Upper lobe of left lung (tissue), 6 donors: ENCODE data around the gene HOXA4. TPM values are rescaled to one million over a fixed set of nuclear protein-coding genes. Genes with fewer than 3 reads are reported as not detected.
A peak's percentile ranks its signal among the peaks of the same experiment; 100 is the strongest.

Experiments
- ATAC-seq, 2 donors: fragments of 200-7000 bp; cut with Tn5 transposase; one replicate each; pipeline ENCODE4 v1.9.1; 2022; ENCODE audit warnings: mild to moderate bottlenecking in 2 of 2, moderate library complexity in 2 of 2; ENCODE audit not compliant: low FRiP score in 2 of 2
- DNase-seq, 2 donors: peaks; one replicate each; pipeline ENCODE4 v3.0.0-alpha.2; 2019 to 2020
- H3K27ac ChIP-seq, 4 donors: fragments of 200-600 bp; sonication (generic); one replicate each; pipeline ENCODE4 v1.5.1; 2016 to 2019
- H3K27me3 ChIP-seq, 4 donors: fragments of 200-600 bp; sonication (generic); one replicate each; pipeline ENCODE4 v1.5.1; 2017 to 2019
- H3K36me3 ChIP-seq, 4 donors: fragments of 200-600 bp; sonication (generic); one replicate each; pipeline ENCODE4 v1.5.1; 2016 to 2019
- H3K4me1 ChIP-seq, 4 donors: fragments of 200-600 bp; sonication (generic); one replicate each; pipeline ENCODE4 v1.5.1; 2018 to 2019
- H3K4me3 ChIP-seq, 4 donors: fragments of 200-600 bp; sonication (generic); one replicate each; pipeline ENCODE4 v1.5.1; 2017 to 2019; ENCODE audit warnings: mild to moderate bottlenecking in 2 of 4, moderate library complexity in 1 of 4
- H3K9me3 ChIP-seq, 4 donors: fragments of 200-600 bp; sonication (generic); one replicate each; pipeline ENCODE4 v1.5.1; 2018 to 2019
- EP300 ChIP-seq, 4 donors: sonication (generic); formaldehyde crosslinking; IDR thresholded peaks; one replicate each; pipeline ENCODE4 v1.5.1; 2017; ENCODE audit warnings: antibody characterized with exemption in 4 of 4, control low read depth in 2 of 4
- POLR2A ChIP-seq, 4 donors: fragments of 450-650 bp; IDR thresholded peaks; one replicate each; pipeline ENCODE4 v1.5.1; 2016 to 2017; ENCODE audit warnings: antibody characterized with exemption in 4 of 4, mild to moderate bottlenecking in 2 of 4
- POLR2AphosphoS5 ChIP-seq, 2 donors: sonication (generic); formaldehyde crosslinking; IDR thresholded peaks; one replicate each; pipeline ENCODE4 v1.5.1; 2017; ENCODE audit warnings: antibody characterized with exemption in 2 of 2
- WGBS, 2 donors: methylation state at CpG; one replicate each; pipeline ENCODE4 v1.1.5; 2017 to 2018; 5-methylcytosine and 5-hydroxymethylcytosine counted together
- total RNA-seq, 6 donors: library from RNA; depleted of rRNA in 4 of 6; stranded (reverse); fragments of >200 nt in 4 of 6; gene quantifications; one replicate each; pipeline versions ENCODE4 v1.1.0 to v1.2.1, GENCODE V29; 2016 to 2021
- TF ChIP-seq, protein P1 (sequence below), 6 experiments: fragments of 450-650 bp in 4 of 6; fragments of 200-600 bp in 2 of 6; sonication (generic) in 2 of 6; IDR thresholded peaks; one replicate each; pipeline ENCODE4 v1.5.1; 2016 to 2019; ENCODE audit warnings: antibody characterized with exemption in 6 of 6
- donor health status: DM: no; HTN: no; CAD: no; lungs with moderate emphysema.
- donor health status: DM: no; HTN: yes; CAD: no; lungs with severe emphysema.

The HOXA4 gene
- total RNA-seq, 6 donors from 2014 or later, result 1.5 to 10.5 (median 6.2) TPM

DNA sequence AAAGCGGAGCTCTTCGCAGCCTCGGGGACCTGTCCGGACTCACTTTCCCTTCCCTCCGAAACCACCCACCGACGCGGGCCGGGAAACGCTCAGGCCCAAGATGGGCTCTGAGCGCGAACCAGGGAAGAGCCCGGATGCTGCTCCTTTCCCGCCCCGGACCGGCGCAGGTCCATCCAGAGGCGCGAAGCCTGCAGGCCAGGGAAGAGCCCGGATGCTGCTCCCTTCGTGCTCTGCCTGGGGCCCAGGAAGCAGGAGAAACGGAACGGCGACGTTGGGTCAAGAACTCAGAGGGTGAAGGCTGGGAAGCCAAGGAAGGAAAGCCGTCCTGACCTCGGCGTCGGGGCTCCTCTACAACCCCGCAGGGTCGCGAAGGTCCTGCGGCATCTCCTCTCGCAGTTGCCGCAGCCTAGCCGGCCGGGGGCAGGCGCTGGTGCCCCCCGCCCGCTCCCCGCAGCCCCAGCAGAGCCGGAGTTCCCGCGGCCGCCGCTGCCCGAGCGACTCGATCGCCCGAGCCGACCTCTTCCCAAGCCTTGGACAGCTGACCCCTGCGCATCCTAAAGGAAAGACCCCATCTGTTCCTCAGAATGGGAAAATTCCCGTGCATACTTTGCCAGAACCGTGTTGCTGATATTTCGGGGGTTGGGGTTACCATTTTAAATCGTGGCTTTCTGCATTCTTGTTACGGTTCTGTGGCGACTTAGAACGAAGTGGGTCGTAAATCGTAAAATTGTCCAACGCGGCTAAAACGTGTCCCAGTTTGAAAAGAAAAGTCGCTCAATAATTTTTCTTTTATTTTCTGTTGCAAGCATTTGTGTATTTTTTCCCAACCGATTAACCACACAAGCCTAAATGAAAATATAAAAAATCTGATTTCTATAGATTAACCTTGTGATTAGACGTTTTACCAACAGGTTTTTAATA is 42.3 kb downstream of the HOXA4 start:
- peaks cover 0 to 6% (median 0%) of the 10 kb centered on the region in 4 donors for H3K4me1 ChIP-seq
- peak; percentile 22 to 49 for ATAC-seq
- 35 to 44% methylated on average over 21 to 55 of the region's 68 CpGs for WGBS, 2 donors
- H3K36me3 ChIP-seq, result no peaks in the 10 kb centered on the region
- peak overlapping the region in 1 of 4 donors; percentile 4 for H3K4me3 ChIP-seq
- H3K9me3 ChIP-seq, result peaks cover 0 to 7% (median 0%) of the 10 kb centered on the region in 4 donors
- H3K27ac ChIP-seq, result no peak overlapping the region
- TF ChIP-seq POLR2AphosphoS5 (IDR thresholded peaks at IDR 0.05), result no peak
- peaks cover 0 to 16% (median 6%) of the 10 kb centered on the region in 4 donors for H3K27me3 ChIP-seq
- DNase-seq, result peak in 1 of 2 donors; percentile 82

DNA sequence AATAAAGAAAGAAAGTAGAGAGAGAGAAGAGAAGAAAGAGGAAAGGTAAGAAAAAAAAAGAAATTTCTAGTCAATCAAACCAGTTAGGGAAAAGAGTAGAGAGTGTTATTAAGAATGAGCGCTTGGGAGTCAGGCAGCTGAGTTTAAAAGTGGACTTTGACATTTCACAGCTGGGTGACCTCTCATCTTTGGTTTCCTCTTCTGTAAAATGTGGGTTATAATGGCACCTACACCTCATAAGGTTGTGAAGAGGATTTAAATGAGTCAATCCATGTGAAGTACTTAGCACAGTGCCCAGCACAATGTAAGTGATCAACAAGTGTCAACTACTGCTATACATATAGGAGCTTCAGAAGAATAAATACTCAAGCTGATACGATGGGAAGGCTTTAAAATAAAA is 46.9 kb downstream of the HOXA4 start:
- Histone ChIP-seq H3K36me3 (no peaks in the 10 kb centered on the region), H3K9me3 (peaks cover 0 to 7% (median 0%) of the 10 kb centered on the region in 4 donors), H3K4me3 (no peak overlapping the region), H3K27me3 (peaks cover 0 to 14% (median 6%) of the 10 kb centered on the region in 4 donors), H3K4me1 (peaks cover 0 to 6% (median 0%) of the 10 kb centered on the region in 4 donors), H3K27ac (no peak overlapping the region)
- ATAC-seq (no peak), DNase-seq (no peak)
- 82 to 83% methylated on average over 2 of the region's 2 CpGs for WGBS, 2 donors
- TF ChIP-seq EP300 (IDR thresholded peaks at IDR 0.05), result no peak
- TF ChIP-seq, protein P1, sequence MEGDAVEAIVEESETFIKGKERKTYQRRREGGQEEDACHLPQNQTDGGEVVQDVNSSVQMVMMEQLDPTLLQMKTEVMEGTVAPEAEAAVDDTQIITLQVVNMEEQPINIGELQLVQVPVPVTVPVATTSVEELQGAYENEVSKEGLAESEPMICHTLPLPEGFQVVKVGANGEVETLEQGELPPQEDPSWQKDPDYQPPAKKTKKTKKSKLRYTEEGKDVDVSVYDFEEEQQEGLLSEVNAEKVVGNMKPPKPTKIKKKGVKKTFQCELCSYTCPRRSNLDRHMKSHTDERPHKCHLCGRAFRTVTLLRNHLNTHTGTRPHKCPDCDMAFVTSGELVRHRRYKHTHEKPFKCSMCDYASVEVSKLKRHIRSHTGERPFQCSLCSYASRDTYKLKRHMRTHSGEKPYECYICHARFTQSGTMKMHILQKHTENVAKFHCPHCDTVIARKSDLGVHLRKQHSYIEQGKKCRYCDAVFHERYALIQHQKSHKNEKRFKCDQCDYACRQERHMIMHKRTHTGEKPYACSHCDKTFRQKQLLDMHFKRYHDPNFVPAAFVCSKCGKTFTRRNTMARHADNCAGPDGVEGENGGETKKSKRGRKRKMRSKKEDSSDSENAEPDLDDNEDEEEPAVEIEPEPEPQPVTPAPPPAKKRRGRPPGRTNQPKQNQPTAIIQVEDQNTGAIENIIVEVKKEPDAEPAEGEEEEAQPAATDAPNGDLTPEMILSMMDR (IDR thresholded peaks at IDR 0.05), result no peak
- TF ChIP-seq POLR2AphosphoS5 (IDR thresholded peaks at IDR 0.05), result no peak
- no peak for TF ChIP-seq POLR2A (IDR thresholded peaks at IDR 0.05)

DNA sequence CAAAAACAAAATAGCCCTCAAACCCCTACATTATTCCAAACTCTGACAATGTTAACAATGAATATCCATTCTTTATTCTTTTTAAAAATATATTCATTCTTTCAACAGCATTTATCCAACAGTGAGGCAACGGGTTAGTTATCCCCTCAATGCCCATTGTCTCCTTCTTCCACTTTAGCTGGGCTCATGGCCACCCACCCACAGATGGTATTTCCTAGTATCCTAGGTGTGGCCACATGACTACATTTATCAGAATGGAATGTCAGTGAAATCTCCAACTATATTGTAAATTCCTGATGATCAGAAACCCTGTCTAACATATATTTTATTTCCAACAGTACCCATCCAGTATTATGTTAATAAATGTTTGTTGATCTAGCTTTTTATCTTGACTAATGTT is 48.4 kb downstream of the HOXA4 start:
- Histone ChIP-seq H3K36me3 (no peaks in the 10 kb centered on the region), H3K27me3 (peaks cover 0 to 2% (median 0%) of the 10 kb centered on the region in 4 donors), H3K9me3 (no peaks in the 10 kb centered on the region), H3K4me3 (no peak overlapping the region), H3K4me1 (no peaks in the 10 kb centered on the region), H3K27ac (no peak overlapping the region)
- TF ChIP-seq POLR2AphosphoS5 (IDR thresholded peaks at IDR 0.05) (no peak), EP300 (IDR thresholded peaks at IDR 0.05) (no peak), POLR2A (IDR thresholded peaks at IDR 0.05) (no peak)
- TF ChIP-seq, protein P1 (IDR thresholded peaks at IDR 0.05), result no peak
- 81 to 90% methylated on average over 1 of the region's 1 CpG for WGBS, 2 donors
- no peak for DNase-seq
- no peak for ATAC-seq

DNA sequence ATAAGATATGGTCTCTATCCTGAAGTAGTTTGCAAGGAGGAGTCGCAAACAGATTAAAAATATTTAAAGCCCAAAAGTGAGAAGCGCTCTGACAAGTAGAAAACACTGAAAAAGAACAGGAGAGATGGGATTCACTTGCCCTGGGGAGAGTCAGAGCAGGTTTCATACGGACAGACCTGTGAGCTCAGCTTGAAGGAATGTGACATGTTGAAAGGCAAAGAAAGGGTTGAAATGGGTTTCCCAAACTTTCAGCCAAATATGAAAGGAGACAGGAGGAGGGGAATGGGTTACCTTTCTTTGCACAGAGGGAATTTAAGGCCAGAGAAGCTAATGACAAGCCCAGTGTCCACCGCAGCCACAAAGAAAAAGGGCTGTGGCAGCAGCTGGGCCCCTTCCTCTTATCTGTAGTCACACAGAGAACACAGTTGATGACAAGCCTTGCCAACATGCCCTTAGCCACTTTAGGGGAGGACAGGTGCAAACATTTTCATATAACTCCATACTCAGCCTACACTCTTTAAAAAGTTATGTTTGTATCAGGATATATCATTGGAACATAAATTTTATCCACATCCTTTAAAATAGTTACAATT is 49.6 kb downstream of the HOXA4 start:
- H3K36me3 ChIP-seq, result no peaks in the 10 kb centered on the region
- no peak for ATAC-seq
- no peak overlapping the region for H3K4me3 ChIP-seq
- H3K27ac ChIP-seq, result no peak overlapping the region
- no peaks in the 10 kb centered on the region for H3K27me3 ChIP-seq
- no peak for TF ChIP-seq EP300 (IDR thresholded peaks at IDR 0.05)
- no peak for TF ChIP-seq POLR2AphosphoS5 (IDR thresholded peaks at IDR 0.05)
- TF ChIP-seq, protein P1 (IDR thresholded peaks at IDR 0.05), result no peak
- no peak for TF ChIP-seq POLR2A (IDR thresholded peaks at IDR 0.05)
- no peaks in the 10 kb centered on the region for H3K9me3 ChIP-seq
- H3K4me1 ChIP-seq, result no peaks in the 10 kb centered on the region
- WGBS, 2 donors, result 73 to 83% methylated on average over 4 of the region's 4 CpGs
- no peak for DNase-seq

DNA sequence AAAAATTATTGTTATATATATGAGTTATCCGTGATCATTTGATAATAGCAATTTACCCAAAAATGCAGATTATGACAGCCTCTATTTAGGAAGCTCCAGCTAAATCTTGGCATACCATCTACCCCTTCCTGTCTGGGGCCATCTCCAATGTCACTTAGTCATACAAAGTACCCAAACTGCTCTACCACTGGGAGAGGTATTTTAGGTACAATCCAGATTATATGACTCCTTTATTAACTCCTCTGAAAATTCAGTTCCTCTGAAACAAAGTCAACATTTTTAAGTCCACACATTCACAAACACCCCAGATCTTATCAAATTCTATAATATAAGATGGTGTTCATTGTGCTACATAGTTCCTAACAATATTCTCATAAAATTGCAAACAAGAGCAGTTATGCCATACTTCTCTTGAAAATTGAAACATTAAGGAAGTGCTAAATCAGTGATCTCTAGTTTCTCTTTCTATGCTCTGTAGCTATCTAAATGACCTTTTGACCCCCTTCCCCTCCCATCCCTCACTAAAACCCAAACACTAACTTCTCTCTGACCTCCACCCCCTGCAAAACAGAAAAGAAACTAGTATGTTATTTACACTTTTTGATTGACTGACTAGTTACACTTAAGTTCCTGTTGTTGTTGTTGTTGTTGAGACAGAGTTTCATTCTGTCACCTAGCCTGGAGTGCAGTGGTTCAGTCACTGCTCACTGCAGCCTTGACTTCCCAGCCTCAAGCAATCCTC is 51.2 kb downstream of the HOXA4 start:
- H3K27ac ChIP-seq, result no peak overlapping the region
- TF ChIP-seq POLR2A (IDR thresholded peaks at IDR 0.05), result no peak
- no peak for TF ChIP-seq POLR2AphosphoS5 (IDR thresholded peaks at IDR 0.05)
- TF ChIP-seq, protein P1 (IDR thresholded peaks at IDR 0.05), result no peak
- TF ChIP-seq EP300 (IDR thresholded peaks at IDR 0.05), result no peak
- no peak for ATAC-seq
- no peak overlapping the region for H3K4me3 ChIP-seq
- H3K4me1 ChIP-seq, result no peaks in the 10 kb centered on the region
- H3K27me3 ChIP-seq, result no peaks in the 10 kb centered on the region
- DNase-seq, result no peak
- no peaks in the 10 kb centered on the region for H3K9me3 ChIP-seq
- H3K36me3 ChIP-seq, result no peaks in the 10 kb centered on the region
- 93 to 94% methylated on average over 1 of the region's 1 CpG for WGBS, 2 donors
